Sigmoid colon (tissue), 7 donors: Measurements from ENCODE around the gene AIG1. TPM values are rescaled to one million over a fixed set of nuclear protein-coding genes. Genes with fewer than 3 reads are reported as not detected.

Experiments
- DNase-seq: peaks from one replicate; pipeline ENCODE4 v3.0.0-alpha.2; 2019
- H3K27ac ChIP-seq, 4 donors: fragments of 200-600 bp; sonication (generic); one replicate each; pipeline ENCODE4 v1.5.1; 2016 to 2019; ENCODE audit warnings: mild to moderate bottlenecking in 1 of 4
- H3K27me3 ChIP-seq, 3 donors: fragments of 200-600 bp; sonication (generic); one replicate each; pipeline ENCODE4 v1.5.1; 2019; ENCODE audit warnings: mild to moderate bottlenecking in 1 of 3
- H3K36me3 ChIP-seq, 4 donors: fragments of 200-600 bp; sonication (generic); one replicate each; pipeline ENCODE4 v1.5.1; 2016 to 2019
- H3K4me1 ChIP-seq, 4 donors: fragments of 200-600 bp; sonication (generic); one replicate each; pipeline ENCODE4 v1.5.1; 2017 to 2019
- H3K4me3 ChIP-seq, 4 donors: fragments of 200-600 bp; sonication (generic); one replicate each; pipeline ENCODE4 v1.5.1; 2017 to 2019; ENCODE audit warnings: mild to moderate bottlenecking in 2 of 4, moderate library complexity in 1 of 4
- H3K9me3 ChIP-seq, 4 donors: fragments of 200-600 bp in 3 of 4; sonication (generic) in 3 of 4; one replicate each; pipeline versions ENCODE4 v1.5.1 to v1.6.1; 2013 to 2019
- EP300 ChIP-seq, 4 donors: sonication (generic); formaldehyde crosslinking; IDR thresholded peaks; one replicate each; pipeline ENCODE4 v1.6.1; 2017; ENCODE audit warnings: antibody characterized with exemption in 4 of 4
- POLR2A ChIP-seq, 2 donors: fragments of 450-650 bp; IDR thresholded peaks; one replicate each; pipeline ENCODE4 v1.6.1; 2016; ENCODE audit warnings: antibody characterized with exemption in 2 of 2, mild to moderate bottlenecking in 2 of 2, moderate library complexity in 2 of 2
- POLR2AphosphoS5 ChIP-seq, 4 donors: sonication (generic); formaldehyde crosslinking; IDR thresholded peaks; one replicate each; pipeline ENCODE4 v1.6.1; 2017; ENCODE audit warnings: antibody characterized with exemption in 4 of 4
- WGBS, 2 donors: extraction: QIAGEN DNeasy Blood & Tissue Kit; methylation state at CpG; one replicate each; pipeline ENCODE4 v1.1.7; 2013; 5-methylcytosine and 5-hydroxymethylcytosine counted together
- intact Hi-C: fragments of 100-400 bp; cut with DNase I; formaldehyde crosslinking; loops from one replicate; pipeline ENCODE4 v1.15.1; 2023
- polyA plus RNA-seq, 3 donors: library from polyadenylated mRNA; stranded (reverse); fragments of 200-250 nt; gene quantifications; one replicate each; pipeline ENCODE4 v1.2.3, GENCODE V29; 2013
- total RNA-seq, 4 donors: library from RNA; depleted of rRNA; stranded (reverse); fragments of >200 nt; gene quantifications; one replicate each; pipeline ENCODE4 v1.1.0, GENCODE V29; 2016
- TF ChIP-seq, protein P1 (sequence below), 4 experiments: fragments of 450-650 bp in 3 of 4; fragments of 200-600 bp in 1 of 4; IDR thresholded peaks; one replicate each; pipeline ENCODE4 v1.5.1; 2016 to 2019; ENCODE audit warnings: antibody characterized with exemption in 4 of 4, mild to moderate bottlenecking in 3 of 4, moderate library complexity in 2 of 4
- donor health status: healthy with polysubstance abuse.
- donor health status: Bipolar disorder and iron deficiency.
- donor health status: healthy.

The AIG1 gene
- total and polyA plus RNA-seq, 7 donors: 10.9 to 30.7 (median 20.6) TPM

DNA sequence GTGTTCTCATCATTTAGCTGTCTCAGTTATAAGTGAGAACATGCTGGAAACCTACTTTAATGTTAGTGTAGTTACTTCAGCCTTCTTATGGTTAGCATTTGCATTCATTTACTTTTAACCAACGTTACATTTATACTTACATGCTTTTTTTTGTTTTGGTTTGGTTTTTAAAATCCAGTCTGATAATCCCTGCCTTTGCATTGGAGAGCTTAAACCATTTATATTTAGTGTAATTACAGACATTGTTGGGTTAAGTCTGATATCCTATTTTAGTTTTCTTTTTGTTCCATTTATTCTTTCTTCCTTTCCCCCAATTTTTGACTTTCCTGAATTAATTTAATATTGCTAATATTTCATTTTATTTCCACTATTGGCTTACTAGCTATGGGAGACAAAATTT, 70.2 kb downstream of the AIG1 start:
- H3K9me3 ChIP-seq: peaks cover 0 to 3% (median 1%) of the 10 kb centered on the region in 4 donors
- H3K27ac ChIP-seq: no peak overlapping the region
- H3K27me3 ChIP-seq: no peaks in the 10 kb centered on the region
- DNase-seq: no peak
- WGBS, 2 donors: 88 to 93% methylated on average over 1 of the region's 1 CpG
- H3K4me1 ChIP-seq: no peaks in the 10 kb centered on the region
- intact Hi-C loops: no loop called here
- H3K4me3 ChIP-seq: no peak overlapping the region
- TF ChIP-seq, protein P1, sequence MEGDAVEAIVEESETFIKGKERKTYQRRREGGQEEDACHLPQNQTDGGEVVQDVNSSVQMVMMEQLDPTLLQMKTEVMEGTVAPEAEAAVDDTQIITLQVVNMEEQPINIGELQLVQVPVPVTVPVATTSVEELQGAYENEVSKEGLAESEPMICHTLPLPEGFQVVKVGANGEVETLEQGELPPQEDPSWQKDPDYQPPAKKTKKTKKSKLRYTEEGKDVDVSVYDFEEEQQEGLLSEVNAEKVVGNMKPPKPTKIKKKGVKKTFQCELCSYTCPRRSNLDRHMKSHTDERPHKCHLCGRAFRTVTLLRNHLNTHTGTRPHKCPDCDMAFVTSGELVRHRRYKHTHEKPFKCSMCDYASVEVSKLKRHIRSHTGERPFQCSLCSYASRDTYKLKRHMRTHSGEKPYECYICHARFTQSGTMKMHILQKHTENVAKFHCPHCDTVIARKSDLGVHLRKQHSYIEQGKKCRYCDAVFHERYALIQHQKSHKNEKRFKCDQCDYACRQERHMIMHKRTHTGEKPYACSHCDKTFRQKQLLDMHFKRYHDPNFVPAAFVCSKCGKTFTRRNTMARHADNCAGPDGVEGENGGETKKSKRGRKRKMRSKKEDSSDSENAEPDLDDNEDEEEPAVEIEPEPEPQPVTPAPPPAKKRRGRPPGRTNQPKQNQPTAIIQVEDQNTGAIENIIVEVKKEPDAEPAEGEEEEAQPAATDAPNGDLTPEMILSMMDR (IDR thresholded peaks at IDR 0.05): no peak
- TF ChIP-seq EP300 (IDR thresholded peaks at IDR 0.05) (no peak), POLR2A (IDR thresholded peaks at IDR 0.05) (no peak), POLR2AphosphoS5 (IDR thresholded peaks at IDR 0.05) (no peak)
- peaks cover 0 to 4% (median 0%) of the 10 kb centered on the region in 4 donors for H3K36me3 ChIP-seq

DNA sequence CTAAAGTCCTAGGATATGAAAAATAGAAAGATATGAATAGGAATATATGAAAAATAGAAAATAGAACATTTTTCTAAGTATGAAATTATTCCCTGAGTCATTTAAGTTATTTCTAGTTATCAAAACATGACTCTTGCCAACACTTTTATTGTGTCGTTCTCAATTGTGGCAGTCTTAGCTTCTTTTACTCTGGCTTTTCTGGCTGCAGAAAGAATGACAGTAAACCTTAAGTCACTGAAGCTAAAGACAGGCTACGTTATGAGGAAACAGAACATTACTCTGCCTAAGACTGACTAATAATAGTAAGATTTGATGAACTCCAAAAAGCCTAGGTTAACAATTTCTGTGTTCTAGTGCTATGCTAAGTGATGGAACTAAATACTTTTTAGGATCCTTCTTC, 74.6 kb downstream of the AIG1 start:
- 77 to 84% methylated on average over 2 of the region's 2 CpGs for WGBS, 2 donors
- Histone ChIP-seq H3K36me3 (peaks cover 0 to 13% (median 0%) of the 10 kb centered on the region in 4 donors), H3K27me3 (no peaks in the 10 kb centered on the region), H3K4me3 (no peak overlapping the region), H3K27ac (no peak overlapping the region), H3K9me3 (peaks cover 0 to 3% (median 1%) of the 10 kb centered on the region in 4 donors), H3K4me1 (no peaks in the 10 kb centered on the region)
- no peak for DNase-seq
- intact Hi-C loops: no loop called here
- TF ChIP-seq POLR2A (IDR thresholded peaks at IDR 0.05) (no peak), EP300 (IDR thresholded peaks at IDR 0.05) (no peak), POLR2AphosphoS5 (IDR thresholded peaks at IDR 0.05) (no peak)
- TF ChIP-seq, protein P1 (IDR thresholded peaks at IDR 0.05): no peak

DNA sequence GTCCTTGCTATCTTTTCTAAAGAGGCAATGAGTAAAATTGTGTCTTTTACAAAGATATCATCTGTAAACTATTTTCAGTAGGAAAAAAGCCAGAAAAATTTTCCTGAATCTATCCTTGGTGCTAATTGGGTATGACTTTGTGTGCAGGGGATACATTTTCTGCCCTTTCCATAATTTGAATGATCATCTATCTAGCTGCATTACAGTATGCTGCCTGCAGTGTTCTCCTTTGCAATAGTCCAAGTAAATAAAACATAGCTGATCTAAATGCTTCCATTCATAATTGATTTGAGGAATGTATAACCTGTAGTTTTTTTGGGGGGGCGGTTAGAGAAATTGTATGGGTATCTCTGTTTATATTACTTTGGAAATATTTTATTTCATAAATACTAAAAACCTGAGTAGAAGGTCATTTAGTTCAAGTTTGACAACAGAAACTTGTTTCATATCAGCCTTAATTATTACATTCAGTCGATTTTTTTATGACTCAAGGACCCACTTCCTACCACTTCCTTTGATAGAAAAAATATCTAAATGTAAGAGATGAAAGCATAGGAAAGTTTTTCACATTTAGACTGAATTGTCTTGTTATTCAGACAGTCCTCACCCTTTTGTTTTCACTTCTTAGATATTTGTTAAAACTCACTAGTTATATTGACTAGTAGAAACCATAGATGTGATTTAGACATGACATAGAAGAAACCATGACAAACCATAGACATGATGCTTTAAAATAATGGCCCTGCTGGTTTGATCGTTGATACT, 75.3 kb downstream of the AIG1 start:
- peaks cover 0 to 6% (median 4%) of the 10 kb centered on the region in 4 donors for H3K4me1 ChIP-seq
- 66 to 70% methylated on average over 3 of the region's 3 CpGs for WGBS, 2 donors
- H3K27ac ChIP-seq: no peak overlapping the region
- no peaks in the 10 kb centered on the region for H3K27me3 ChIP-seq
- peaks cover 0 to 9% (median 0%) of the 10 kb centered on the region in 4 donors for H3K36me3 ChIP-seq
- DNase-seq: no peak
- intact Hi-C loops: no loop called here
- TF ChIP-seq POLR2A (IDR thresholded peaks at IDR 0.05): no peak
- no peak for TF ChIP-seq EP300 (IDR thresholded peaks at IDR 0.05)
- TF ChIP-seq, protein P1 (IDR thresholded peaks at IDR 0.05): no peak
- no peak for TF ChIP-seq POLR2AphosphoS5 (IDR thresholded peaks at IDR 0.05)
- H3K9me3 ChIP-seq: no peaks in the 10 kb centered on the region
- no peak overlapping the region for H3K4me3 ChIP-seq

DNA sequence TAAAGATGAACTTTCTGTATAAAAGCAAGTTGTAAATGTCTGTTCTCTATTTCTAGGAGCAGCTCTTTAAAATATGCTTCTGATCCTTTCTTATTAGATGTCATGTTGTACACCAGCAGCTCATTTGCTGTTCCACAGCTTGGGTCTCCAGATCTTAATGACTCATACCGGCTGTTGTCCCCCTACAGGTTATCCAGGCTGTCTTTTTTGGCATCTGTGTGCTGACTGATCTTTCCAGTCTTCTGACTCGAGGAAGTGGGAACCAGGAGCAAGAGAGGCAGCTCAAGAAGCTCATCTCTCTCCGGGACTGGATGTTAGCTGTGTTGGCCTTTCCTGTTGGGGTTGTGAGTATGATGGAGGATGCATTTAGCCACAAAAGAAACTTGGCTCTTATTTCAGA, 76.0 kb downstream of the AIG1 start:
- intact Hi-C loops: no loop called here
- H3K4me3 ChIP-seq: no peak overlapping the region
- 83 to 89% methylated on average over 3 of the region's 3 CpGs for WGBS, 2 donors
- H3K27ac ChIP-seq: no peak overlapping the region
- peaks cover 0 to 9% (median 0%) of the 10 kb centered on the region in 4 donors for H3K36me3 ChIP-seq
- no peaks in the 10 kb centered on the region for H3K9me3 ChIP-seq
- H3K27me3 ChIP-seq: no peaks in the 10 kb centered on the region
- DNase-seq: no peak
- peaks cover 0 to 13% (median 11%) of the 10 kb centered on the region in 4 donors for H3K4me1 ChIP-seq
- TF ChIP-seq EP300 (IDR thresholded peaks at IDR 0.05) (no peak), POLR2AphosphoS5 (IDR thresholded peaks at IDR 0.05) (no peak), POLR2A (IDR thresholded peaks at IDR 0.05) (no peak)
- TF ChIP-seq, protein P1 (IDR thresholded peaks at IDR 0.05): no peak
